GM12878 (cell line): ENCODE measurements around the gene COL21A1. TPM values are rescaled to one million over a fixed set of nuclear protein-coding genes. Genes with fewer than 3 reads are reported as not detected.
A peak's percentile ranks its signal among the peaks of the same experiment; 100 is the strongest.

Experiments
- ATAC-seq: fragments of 200-7000 bp; cut with Tn5 transposase; 3 replicates; pipeline ENCODE4 v1.9.1; 2020; ENCODE audit warnings: mild to moderate bottlenecking, moderate library complexity
- Bru-seq: library from RNA; stranded (reverse); fragments of 400-500 nt; gene quantifications from one replicate; lab custom pipeline; 2021; lab: Mats Ljungman, UMichigan
- BruChase-seq, 2 experiments: library from RNA; stranded (reverse); fragments of 400-500 nt; gene quantifications; one replicate each; lab custom pipeline; 2021; lab: Mats Ljungman, UMichigan
- BruUV-seq: library from RNA; stranded (reverse); fragments of 400-500 nt; replicated peaks from 2 replicates; lab custom pipeline; 2021; lab: Mats Ljungman, UMichigan
- CTCF ChIA-PET: fragments of 300-600 bp; sonication (Branson Sonifier 250); formaldehyde crosslinking; extraction: SDS; loops from one replicate; lab custom pipeline; 2021; ENCODE audit warnings: inconsistent platforms; lab: Yijun Ruan, JAX
- POLR2A ChIA-PET: fragments of 350-600 bp; formaldehyde crosslinking; extraction: SDS; loops from one replicate; lab custom pipeline; 2021; ENCODE audit warnings: inconsistent platforms; lab: Charles Lee
- RAD21 ChIA-PET: fragments of 300-600 bp; sonication (Branson Sonifier 250); formaldehyde crosslinking; loops from one replicate; lab custom pipeline; 2023; ENCODE audit warnings: antibody characterized with exemption; ENCODE audit not compliant: unreplicated experiment; lab: Charles Lee
- SMC1A ChIA-PET: fragments of 300-600 bp; sonication (Branson Sonifier 250); formaldehyde crosslinking; loops from one replicate; lab custom pipeline; 2023; ENCODE audit not compliant: unreplicated experiment, uncharacterized antibody; lab: Charles Lee
- DNase-seq: peaks from one replicate; pipeline ENCODE4 v3.0.0-alpha.2; 2011; ENCODE audit warnings: low read depth, low spot score
- FAIRE-seq: peaks from 3 replicates; lab custom pipeline; 2011; peaks lifted over from hg19 to GRCh38; lab: Jason Lieb, UNC
- H2AFZ ChIP-seq: 2 replicates; pipeline ENCODE4 v1.6.0; 2011; ENCODE audit warnings: low read depth, low read length, control low read depth; ENCODE audit not compliant: control insufficient read depth
- H3K27ac ChIP-seq: 2 replicates; pipeline ENCODE4 v1.5.1; 2011; ENCODE audit warnings: control low read depth; ENCODE audit not compliant: control insufficient read depth, insufficient read depth
- H3K27me3 ChIP-seq, 2 experiments: replicated peaks in 1 of 2; 2 replicates each; pipeline versions ENCODE4 v1.6.0 to v1.6.1; 2011; ENCODE audit warnings: low read length in 1 of 2; ENCODE audit not compliant: control insufficient read depth in 2 of 2, insufficient read depth in 2 of 2
- H3K36me3 ChIP-seq, 2 experiments: 2 replicates each; pipeline ENCODE4 v1.5.1; 2011; ENCODE audit warnings: low read length in 1 of 2; ENCODE audit not compliant: control insufficient read depth in 2 of 2, insufficient read depth in 2 of 2
- H3K4me1 ChIP-seq: 2 replicates; pipeline ENCODE4 v1.6.1; 2011; ENCODE audit warnings: mild to moderate bottlenecking, low read length, moderate library complexity, mixed read lengths; ENCODE audit not compliant: control insufficient read depth, insufficient read depth
- H3K4me2 ChIP-seq: 2 replicates; pipeline ENCODE4 v1.6.0; 2011; ENCODE audit warnings: control low read depth; ENCODE audit not compliant: control insufficient read depth, insufficient read depth
- H3K4me3 ChIP-seq: fragments of 200-600 bp; sonication (generic); 2 replicates; pipeline ENCODE4 v1.5.1; 2016
- H3K79me2 ChIP-seq: 2 replicates; pipeline ENCODE4 v1.6.0; 2011; ENCODE audit warnings: low read length; ENCODE audit not compliant: control insufficient read depth, insufficient read depth
- H3K9ac ChIP-seq: 2 replicates; pipeline ENCODE4 v1.8.0; 2011; ENCODE audit warnings: low read length, control low read depth, mixed read lengths; ENCODE audit not compliant: control insufficient read depth, insufficient read depth
- H3K9me3 ChIP-seq: replicated peaks from 3 replicates; pipeline ENCODE4 v1.5.1; 2011; ENCODE audit warnings: mild to moderate bottlenecking, low read length; ENCODE audit not compliant: control insufficient read depth, insufficient read depth
- H4K20me1 ChIP-seq: 2 replicates; pipeline ENCODE4 v1.6.0; 2011; ENCODE audit not compliant: control insufficient read depth, insufficient read depth
- CTCF ChIP-seq, 3 experiments: IDR thresholded peaks in 2 of 3; conservative IDR thresholded peaks in 1 of 3; 2 replicates each; pipeline ENCODE4 v1.5.1; 2011; ENCODE audit warnings: low read depth in 3 of 3, low read length in 3 of 3, mild to moderate bottlenecking in 3 of 3, control low read depth in 2 of 3, moderate library complexity in 2 of 3, inconsistent platforms in 1 of 3, mixed read lengths in 1 of 3; ENCODE audit not compliant: control insufficient read depth in 2 of 3, insufficient read depth in 1 of 3; ENCODE audit errors: extremely low read depth in 1 of 3
- MXI1 ChIP-seq: fragments of 150-350 bp; IDR thresholded peaks from 2 replicates; pipeline ENCODE4 v1.6.1; 2011; ENCODE audit warnings: low read depth, mild to moderate bottlenecking, inconsistent platforms, low read length, improper control_type of control experiment
- SMC3 ChIP-seq: IDR thresholded peaks from 2 replicates; pipeline ENCODE4 v1.6.1; 2011; ENCODE audit warnings: low read length, improper control_type of control experiment, borderline replicate concordance
- STAT1 ChIP-seq: fragments of 450-650 bp; conservative IDR thresholded peaks from 2 replicates; pipeline ENCODE4 v1.6.1; 2014; ENCODE audit warnings: antibody characterized with exemption, mild to moderate bottlenecking
- WGBS: methylation state at CpG from one replicate; pipeline ENCODE4 v1.1.6; 2016; ENCODE audit warnings: low lambda C conversion rate; ENCODE audit not compliant: insufficient replicate concordance, insufficient coverage; ENCODE audit errors: missing lambda C conversion rate; 5-methylcytosine and 5-hydroxymethylcytosine counted together
- in situ Hi-C: fragments of 300-500 bp; cut with MboI; formaldehyde crosslinking; loops from 9 replicates; pipeline ENCODE4 v1.14.3; 2018; ENCODE audit warnings: mixed read lengths
- intact Hi-C: fragments of 100-400 bp; cut with micrococcal nuclease; formaldehyde crosslinking; loops from one replicate; pipeline ENCODE4 v1.14.2; 2022; ENCODE audit not compliant: unreplicated experiment
- long read RNA-seq, 2 experiments: library from polyadenylated mRNA; unstranded; transcript quantifications; one replicate each; pipeline ENCODE4 v2.0.0, GENCODE V29; 2019 to 2020
- polyA minus RNA-seq, 3 experiments: library from RNA; depleted of rRNA, polyadenylated mRNA; stranded (reverse); fragments of >200 nt; gene quantifications; 2 replicates each; pipeline ENCODE4 v1.2.3, GENCODE V29; 2011
- polyA plus RNA-seq, 11 experiments: library from polyadenylated mRNA; depleted of rRNA in 4 of 11; unstranded in 6 of 11; stranded (reverse) in 5 of 11; fragments of >200 nt; fragmentation: Nextera tagmentation in 4 of 11; fragmentation: Illumina TruSeq in 1 of 11; extraction: Ambion mirVana in 4 of 11; extraction: Trizol in 1 of 11; gene quantifications; 1 replicate in 1 of 11; 2 replicates in 10 of 11; pipeline versions ENCODE4 v1.2.1 to v1.2.3, GENCODE V29; 2011 to 2016; ENCODE audit warnings: inconsistent platforms in 2 of 11, missing spikeins in 2 of 11, low read depth in 1 of 11
- total RNA-seq, 4 experiments: library from RNA; depleted of rRNA in 3 of 4; stranded (reverse); fragments of >200 nt in 3 of 4; fragmentation: Illumina TruSeq in 1 of 4; extraction: Trizol in 1 of 4; gene quantifications; 2 replicates each; pipeline versions ENCODE4 v1.2.1 to v1.2.3, GENCODE V29; 2013 to 2021

Gene COL21A1
- not detected in 2 replicates for total RNA-seq (2013; cell fraction: nucleolus; rRNA removed)
- total RNA-seq (2014; rRNA removed), result not detected in 2 replicates
- total RNA-seq (2014; rRNA removed; fragmentation: Illumina TruSeq; extraction: Trizol), result not detected in 2 replicates
- not detected in 2 replicates for total RNA-seq (2021)
- polyA plus RNA-seq (2011; ENCODE audit: low read depth), result not detected
- polyA plus RNA-seq (2011; rRNA removed), result 0.10 and 0.26 TPM in 2 replicates
- not detected in 2 replicates for polyA plus RNA-seq (2011; cell fraction: cytosol; rRNA removed)
- polyA plus RNA-seq (2011; cell fraction: nucleus; rRNA removed), result not detected in 2 replicates
- polyA plus RNA-seq (2012), result not detected in 2 replicates
- not detected in 2 replicates for polyA plus RNA-seq (2014; fragmentation: Illumina TruSeq; extraction: Trizol)
- not detected for polyA plus RNA-seq (2014; fragmentation: Nextera tagmentation; extraction: Ambion mirVana)
- not detected in 2 replicates for polyA plus RNA-seq (2014; rRNA removed)
- not detected for polyA plus RNA-seq (2016; fragmentation: Nextera tagmentation; extraction: Ambion mirVana)
- polyA minus RNA-seq (2011; rRNA and poly(A)+ RNA removed), result not detected in 2 replicates
- not detected in 2 replicates for polyA minus RNA-seq (2011; cell fraction: cytosol; rRNA and poly(A)+ RNA removed)
- not detected in 2 replicates for polyA minus RNA-seq (2011; cell fraction: nucleus; rRNA and poly(A)+ RNA removed)
- percentile 5 among the genes with signal in this experiment for Bru-seq, nascent RNA
- percentile 11 among the genes with signal in this experiment for BruChase-seq, experiment 1, labeled RNA remaining after a 6-hour chase
- BruChase-seq, experiment 2, labeled RNA remaining after a 2-hour chase, result percentile 11 among the genes with signal in this experiment
- long read RNA-seq, experiment 1, result 0 reads
- long read RNA-seq, experiment 2, partial matches to known transcripts, result 0 of 2 reads
- long read RNA-seq, experiment 2, other reads (novel, unspliced or antisense), result 2 of 2 reads

GRCh38 chr6:56246881-56247653 is at the start of gene COL21A1:
COL21A1 (minus strand) TSS chr6:56247580; CDS start chr6:56182618, 64,962 bp downstream.
- H3K36me3 ChIP-seq, result no peaks in the 10 kb centered on the region
- SMC1A ChIA-PET, result no interaction called here
- H3K4me2 ChIP-seq, result no peak within 1 kb of the TSS
- CTCF ChIA-PET, result no interaction called here
- no peaks in the 10 kb centered on the region for H4K20me1 ChIP-seq
- H3K4me1 ChIP-seq, result no peaks in the 10 kb centered on the region
- no peak within 1 kb of the TSS for H3K27ac ChIP-seq
- intact Hi-C loops, result no loop called here
- DNase-seq (no peak), FAIRE-seq (no peak), ATAC-seq (peak; percentile 45)
- RAD21 ChIA-PET, result no interaction called here
- H3K27me3 ChIP-seq, result peaks cover 0 to 4% of the 10 kb centered on the region in 2 experiments; a peak in 2 of 4 replicates
- H3K4me3 ChIP-seq, result no peak within 1 kb of the TSS
- in situ Hi-C loops, result no loop called here
- no peak within 1 kb of the TSS for H2AFZ ChIP-seq
- BruUV-seq, result no TSS peak
- POLR2A ChIA-PET, result no interaction called here
- H3K9me3 ChIP-seq, result no peaks in the 10 kb centered on the region
- TF ChIP-seq SMC3 (no peak), STAT1 (no peak), MXI1 (no peak), CTCF (IDR thresholded peaks at IDR 0.05 in 2 of 3, conservative IDR thresholded peaks at IDR 0.05 in 1 of 3; ENCODE audit: control insufficient read depth in 2 of 3, extremely low read depth in 1 of 3, insufficient read depth in 1 of 3, low read depth in 3 of 3, low read length in 3 of 3) (0 out of 6 replicates have a peak, but pooled peaks of 1 of the 3 experiments have one; percentile 2)
- no peak within 1 kb of the TSS for H3K9ac ChIP-seq
- no peaks in the 10 kb centered on the region for H3K79me2 ChIP-seq
- WGBS, result 21% methylated on average over 36 of the region's 36 CpGs
